Hepatocyte (in vitro differentiated cells): Measurements from ENCODE around the gene KRTAP1-1.

Experiments
- EZH2 ChIP-seq: fragments of 200-600 bp; sonication (generic); IDR thresholded peaks from 2 replicates; pipeline ENCODE4 v1.6.1; 2016; ENCODE audit warnings: antibody characterized with exemption, mild to moderate bottlenecking, borderline replicate concordance
- EZH2phosphoT487 ChIP-seq: fragments of 200-600 bp; sonication (generic); IDR thresholded peaks from one replicate; pipeline ENCODE4 v1.6.1; 2018; ENCODE audit warnings: antibody characterized with exemption, mild to moderate bottlenecking, low read depth, moderate library complexity; ENCODE audit not compliant: unreplicated experiment, severe bottlenecking
- TF ChIP-seq, protein P1 (sequence below): fragments of 200-600 bp; sonication (generic); IDR thresholded peaks from 2 replicates; pipeline ENCODE4 v1.5.1; 2016; ENCODE audit warnings: antibody characterized with exemption, mild to moderate bottlenecking; ENCODE audit not compliant: poor library complexity

DNA sequence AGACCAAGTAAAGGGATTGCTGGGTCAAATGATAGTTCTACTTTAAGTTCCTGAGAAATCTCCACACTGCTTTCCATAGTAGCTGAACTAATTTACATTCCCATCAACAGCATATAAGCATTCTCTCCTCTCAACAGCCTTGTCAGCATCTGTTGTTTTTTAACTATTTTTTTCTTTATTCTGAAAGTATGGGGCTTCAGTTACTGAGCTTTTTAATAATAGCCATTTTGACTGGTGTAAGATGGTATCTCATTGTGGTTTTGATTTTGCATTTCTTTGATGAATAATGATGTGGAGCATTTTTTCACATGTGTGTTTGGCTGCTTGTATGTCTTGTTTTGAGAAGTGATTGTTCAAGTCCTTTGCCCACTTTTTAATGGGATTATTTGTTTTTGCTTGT is 11.3 kb upstream of the KRTAP1-1 start:
- TF ChIP-seq EZH2 = no peak
- TF ChIP-seq, protein P1, sequence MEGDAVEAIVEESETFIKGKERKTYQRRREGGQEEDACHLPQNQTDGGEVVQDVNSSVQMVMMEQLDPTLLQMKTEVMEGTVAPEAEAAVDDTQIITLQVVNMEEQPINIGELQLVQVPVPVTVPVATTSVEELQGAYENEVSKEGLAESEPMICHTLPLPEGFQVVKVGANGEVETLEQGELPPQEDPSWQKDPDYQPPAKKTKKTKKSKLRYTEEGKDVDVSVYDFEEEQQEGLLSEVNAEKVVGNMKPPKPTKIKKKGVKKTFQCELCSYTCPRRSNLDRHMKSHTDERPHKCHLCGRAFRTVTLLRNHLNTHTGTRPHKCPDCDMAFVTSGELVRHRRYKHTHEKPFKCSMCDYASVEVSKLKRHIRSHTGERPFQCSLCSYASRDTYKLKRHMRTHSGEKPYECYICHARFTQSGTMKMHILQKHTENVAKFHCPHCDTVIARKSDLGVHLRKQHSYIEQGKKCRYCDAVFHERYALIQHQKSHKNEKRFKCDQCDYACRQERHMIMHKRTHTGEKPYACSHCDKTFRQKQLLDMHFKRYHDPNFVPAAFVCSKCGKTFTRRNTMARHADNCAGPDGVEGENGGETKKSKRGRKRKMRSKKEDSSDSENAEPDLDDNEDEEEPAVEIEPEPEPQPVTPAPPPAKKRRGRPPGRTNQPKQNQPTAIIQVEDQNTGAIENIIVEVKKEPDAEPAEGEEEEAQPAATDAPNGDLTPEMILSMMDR = no peak
- TF ChIP-seq EZH2phosphoT487 = no peak
